Osteocyte (in vitro differentiated cells): ENCODE measurements around the gene ZBTB34. TPM values are rescaled to one million over a fixed set of nuclear protein-coding genes. Genes with fewer than 3 reads are reported as not detected.

Experiments used
- DNase-seq: peaks from one replicate; pipeline ENCODE4 v3.0.0; 2021; ENCODE audit warnings: mixed read lengths; ENCODE audit not compliant: unreplicated experiment; ENCODE audit errors: extremely low spot score
- H3K27ac Mint-ChIP-seq: one replicate; pipeline ENCODE4 v1.8.0; 2021; ENCODE audit warnings: mild to moderate bottlenecking, mixed read lengths; ENCODE audit not compliant: unreplicated experiment
- H3K27me3 Mint-ChIP-seq: one replicate; pipeline ENCODE4 v1.8.0; 2021; ENCODE audit warnings: mixed read lengths; ENCODE audit not compliant: unreplicated experiment
- H3K36me3 Mint-ChIP-seq: one replicate; pipeline ENCODE4 v1.8.0; 2021; ENCODE audit warnings: mixed read lengths; ENCODE audit not compliant: unreplicated experiment
- H3K4me1 Mint-ChIP-seq: one replicate; pipeline ENCODE4 v1.8.0; 2021; ENCODE audit warnings: mixed read lengths; ENCODE audit not compliant: unreplicated experiment
- H3K4me3 Mint-ChIP-seq: one replicate; pipeline ENCODE4 v1.8.0; 2021; ENCODE audit warnings: mild to moderate bottlenecking, moderate library complexity, mixed read lengths; ENCODE audit not compliant: unreplicated experiment
- H3K9me3 Mint-ChIP-seq: one replicate; pipeline ENCODE4 v1.8.0; 2021; ENCODE audit warnings: mixed read lengths; ENCODE audit not compliant: unreplicated experiment
- total RNA-seq: library from RNA; stranded (reverse); gene quantifications from 2 replicates; pipeline ENCODE4 v1.2.1, GENCODE V29; 2021
- TF ChIP-seq, protein P1 (sequence below): fragments of 200-600 bp; sonication (generic); IDR thresholded peaks from 2 replicates; pipeline ENCODE4 v1.5.0; 2021; ENCODE audit warnings: antibody characterized with exemption, mild to moderate bottlenecking, moderate library complexity

Gene ZBTB34
- total RNA-seq, 1 donor from 2014 or later: 13.9 TPM

DNA sequence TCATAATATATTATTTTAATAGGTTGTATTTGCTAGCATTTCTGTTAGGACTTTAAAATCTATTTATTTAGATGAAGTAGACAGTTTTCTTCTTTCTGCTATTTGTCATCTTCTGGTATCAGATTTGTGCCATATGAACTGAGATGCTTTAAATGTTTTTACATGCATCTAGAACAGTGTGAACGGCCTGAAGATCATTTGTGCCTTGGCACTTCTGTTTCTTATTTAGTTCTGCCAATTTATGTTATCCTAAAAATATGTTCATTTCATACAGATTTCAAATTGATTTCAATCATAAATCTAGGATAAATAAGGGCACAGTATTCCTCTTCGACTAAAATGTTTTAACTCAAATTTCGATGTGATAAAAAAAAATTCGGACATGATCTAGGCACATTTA lies 16.1 kb downstream of the ZBTB34 start:
- TF ChIP-seq, protein P1, sequence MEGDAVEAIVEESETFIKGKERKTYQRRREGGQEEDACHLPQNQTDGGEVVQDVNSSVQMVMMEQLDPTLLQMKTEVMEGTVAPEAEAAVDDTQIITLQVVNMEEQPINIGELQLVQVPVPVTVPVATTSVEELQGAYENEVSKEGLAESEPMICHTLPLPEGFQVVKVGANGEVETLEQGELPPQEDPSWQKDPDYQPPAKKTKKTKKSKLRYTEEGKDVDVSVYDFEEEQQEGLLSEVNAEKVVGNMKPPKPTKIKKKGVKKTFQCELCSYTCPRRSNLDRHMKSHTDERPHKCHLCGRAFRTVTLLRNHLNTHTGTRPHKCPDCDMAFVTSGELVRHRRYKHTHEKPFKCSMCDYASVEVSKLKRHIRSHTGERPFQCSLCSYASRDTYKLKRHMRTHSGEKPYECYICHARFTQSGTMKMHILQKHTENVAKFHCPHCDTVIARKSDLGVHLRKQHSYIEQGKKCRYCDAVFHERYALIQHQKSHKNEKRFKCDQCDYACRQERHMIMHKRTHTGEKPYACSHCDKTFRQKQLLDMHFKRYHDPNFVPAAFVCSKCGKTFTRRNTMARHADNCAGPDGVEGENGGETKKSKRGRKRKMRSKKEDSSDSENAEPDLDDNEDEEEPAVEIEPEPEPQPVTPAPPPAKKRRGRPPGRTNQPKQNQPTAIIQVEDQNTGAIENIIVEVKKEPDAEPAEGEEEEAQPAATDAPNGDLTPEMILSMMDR: no peak
- H3K27me3 Mint-ChIP-seq: no peaks in the 10 kb centered on the region
- H3K4me1 Mint-ChIP-seq: peaks cover 19% of the 10 kb centered on the region
- peaks cover 23% of the 10 kb centered on the region for H3K36me3 Mint-ChIP-seq
- no peak overlapping the region for H3K4me3 Mint-ChIP-seq
- H3K9me3 Mint-ChIP-seq: no peaks in the 10 kb centered on the region
- DNase-seq: no peak
- H3K27ac Mint-ChIP-seq: peak overlapping the region; percentile 11

DNA sequence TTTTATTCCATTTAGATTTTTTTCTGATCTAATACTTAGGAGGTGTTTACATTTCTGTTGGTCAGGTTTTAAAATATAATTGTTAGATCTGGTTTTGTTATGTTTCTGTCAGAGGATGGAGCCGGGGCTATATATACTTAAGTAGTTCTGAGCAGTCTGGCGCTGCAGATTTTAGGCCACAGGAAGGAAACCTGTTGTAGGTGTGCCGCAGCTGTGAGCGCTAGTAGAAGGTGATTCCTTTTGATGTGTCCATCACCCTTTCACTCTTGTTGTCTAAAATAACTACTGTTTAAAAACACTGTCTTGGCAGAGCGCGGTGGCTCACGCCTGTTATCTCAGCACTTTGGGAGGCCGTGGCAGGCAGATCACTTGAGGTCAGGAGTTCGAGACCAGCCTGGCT lies 17.0 kb downstream of the ZBTB34 start:
- Mint-ChIP-seq H3K4me1 (peaks cover 19% of the 10 kb centered on the region), H3K27ac (no peak overlapping the region), H3K27me3 (no peaks in the 10 kb centered on the region), H3K4me3 (no peak overlapping the region), H3K9me3 (no peaks in the 10 kb centered on the region), H3K36me3 (peaks cover 29% of the 10 kb centered on the region)
- TF ChIP-seq, protein P1: no peak
- DNase-seq: no peak

DNA sequence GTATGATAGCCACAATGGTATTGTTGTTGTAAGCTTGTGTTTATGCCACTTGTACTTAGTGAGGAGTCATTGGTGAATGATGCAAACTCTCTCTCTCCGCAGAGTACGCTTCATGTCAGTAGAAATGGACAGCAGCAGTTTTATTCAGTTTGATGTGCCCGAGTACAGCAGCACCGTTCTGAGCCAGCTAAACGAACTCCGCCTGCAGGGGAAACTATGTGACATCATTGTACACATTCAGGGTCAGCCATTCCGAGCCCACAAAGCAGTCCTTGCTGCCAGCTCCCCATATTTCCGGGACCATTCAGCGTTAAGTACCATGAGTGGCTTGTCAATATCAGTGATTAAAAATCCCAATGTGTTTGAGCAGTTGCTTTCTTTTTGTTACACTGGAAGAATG lies 18.8 kb downstream of the ZBTB34 start:
- DNase-seq: no peak
- TF ChIP-seq, protein P1: no peak
- H3K4me1 Mint-ChIP-seq: peaks cover 19% of the 10 kb centered on the region
- H3K27me3 Mint-ChIP-seq: no peaks in the 10 kb centered on the region
- H3K9me3 Mint-ChIP-seq: no peaks in the 10 kb centered on the region
- no peak overlapping the region for H3K27ac Mint-ChIP-seq
- no peak overlapping the region for H3K4me3 Mint-ChIP-seq
- H3K36me3 Mint-ChIP-seq: peaks cover 29% of the 10 kb centered on the region

DNA sequence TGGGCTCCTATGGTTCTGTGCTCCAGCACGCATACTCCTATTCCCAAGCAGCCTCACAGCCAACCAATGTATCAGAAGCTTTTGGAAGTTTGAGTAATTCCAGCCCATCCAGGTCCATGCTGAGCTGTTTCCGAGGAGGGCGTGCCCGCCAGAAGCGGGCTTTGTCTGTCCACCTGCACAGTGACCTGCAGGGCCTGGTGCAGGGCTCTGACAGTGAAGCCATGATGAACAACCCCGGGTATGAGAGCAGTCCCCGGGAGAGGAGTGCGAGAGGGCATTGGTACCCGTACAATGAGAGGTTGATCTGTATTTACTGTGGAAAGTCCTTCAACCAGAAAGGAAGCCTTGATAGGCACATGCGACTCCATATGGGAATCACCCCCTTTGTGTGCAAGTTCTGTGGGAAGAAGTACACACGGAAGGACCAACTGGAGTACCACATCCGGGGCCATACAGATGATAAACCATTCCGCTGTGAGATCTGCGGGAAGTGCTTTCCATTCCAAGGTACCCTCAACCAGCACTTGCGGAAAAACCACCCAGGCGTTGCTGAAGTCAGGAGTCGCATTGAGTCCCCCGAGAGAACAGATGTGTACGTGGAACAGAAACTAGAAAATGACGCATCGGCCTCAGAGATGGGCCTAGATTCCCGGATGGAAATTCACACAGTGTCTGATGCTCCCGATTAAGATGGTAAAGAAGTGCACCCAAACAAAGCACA lies 19.9 kb downstream of the ZBTB34 start:
- H3K4me1 Mint-ChIP-seq: peaks cover 11% of the 10 kb centered on the region
- TF ChIP-seq, protein P1: no peak
- H3K27ac Mint-ChIP-seq: no peak overlapping the region
- no peak for DNase-seq
- H3K9me3 Mint-ChIP-seq: no peaks in the 10 kb centered on the region
- H3K4me3 Mint-ChIP-seq: no peak overlapping the region
- H3K27me3 Mint-ChIP-seq: no peaks in the 10 kb centered on the region
- H3K36me3 Mint-ChIP-seq: peaks cover 29% of the 10 kb centered on the region

DNA sequence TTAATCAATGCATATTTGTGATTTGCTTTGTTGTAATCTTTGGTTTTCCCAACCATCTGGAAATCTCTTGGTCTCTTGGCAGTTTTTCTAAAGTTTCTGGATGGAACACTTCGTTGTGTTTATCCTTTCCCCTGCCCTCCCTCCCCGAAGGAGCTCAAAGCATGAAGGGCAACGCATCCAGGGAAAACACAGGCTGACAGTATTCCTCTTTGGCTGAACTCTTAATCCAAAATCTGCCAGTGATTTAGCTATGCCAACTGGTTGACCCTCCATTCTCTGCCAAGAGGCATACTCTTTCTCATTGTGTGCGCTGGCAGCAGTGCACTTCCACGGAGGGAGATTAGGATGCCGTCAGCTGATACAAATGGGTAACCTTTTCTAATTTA lies 20.5 kb downstream of the ZBTB34 start:
- Mint-ChIP-seq H3K27ac (no peak overlapping the region), H3K4me1 (peaks cover 6% of the 10 kb centered on the region), H3K4me3 (no peak overlapping the region), H3K27me3 (no peaks in the 10 kb centered on the region), H3K36me3 (peaks cover 30% of the 10 kb centered on the region), H3K9me3 (no peaks in the 10 kb centered on the region)
- no peak for DNase-seq
- TF ChIP-seq, protein P1: no peak
